Right atrium auricular region (tissue), 2 donors: ENCODE results near the gene CLIC5. TPM values are rescaled to one million over a fixed set of nuclear protein-coding genes. Genes with fewer than 3 reads are reported as not detected.

Experiments used
- DNase-seq: peaks from one replicate; pipeline ENCODE4 v3.0.0-alpha.2; 2019; ENCODE audit warnings: low spot score
- H3K27ac ChIP-seq, 2 donors: fragments of 200-600 bp; sonication (generic); 1 replicate in 1 of 2; 2 replicates in 1 of 2; pipeline ENCODE4 v1.5.1; 2016 to 2019
- H3K27me3 ChIP-seq, 2 donors: fragments of 200-600 bp; sonication (generic); one replicate each; pipeline versions ENCODE4 v1.5.1 to v1.6.0; 2017 to 2019
- H3K36me3 ChIP-seq: fragments of 200-600 bp; sonication (generic); one replicate; pipeline ENCODE4 v1.5.1; 2016
- H3K4me1 ChIP-seq, 2 donors: fragments of 200-600 bp; sonication (generic); one replicate each; pipeline versions ENCODE4 v1.5.1 to v1.6.0; 2017 to 2019
- H3K4me3 ChIP-seq, 2 donors: fragments of 200-600 bp; sonication (generic); 1 replicate in 1 of 2; 2 replicates in 1 of 2; pipeline ENCODE4 v1.5.1; 2017 to 2019; ENCODE audit warnings: mild to moderate bottlenecking in 1 of 2, moderate library complexity in 1 of 2
- H3K9me3 ChIP-seq, 2 donors: fragments of 200-600 bp; sonication (generic); one replicate each; pipeline ENCODE4 v1.5.1; 2019
- CTCF ChIP-seq, 2 donors: fragments of 200-600 bp; sonication (generic); IDR thresholded peaks; one replicate each; pipeline ENCODE4 v1.5.1; 2019; ENCODE audit warnings: antibody characterized with exemption in 2 of 2
- total RNA-seq, 2 donors: library from RNA; depleted of rRNA; stranded (reverse); fragments of >200 nt; gene quantifications; one replicate each; pipeline ENCODE4 v1.1.0, GENCODE V29; 2016

Gene CLIC5
- total RNA-seq, 2 donors from 2014 or later = 99.8 to 114 TPM

- no peaks in the 10 kb centered on the region for H3K9me3 ChIP-seq
- DNase-seq = no peak
- H3K4me1 ChIP-seq = no peaks in the 10 kb centered on the region
- H3K36me3 ChIP-seq = no peaks in the 10 kb centered on the region
- H3K27me3 ChIP-seq = no peaks in the 10 kb centered on the region
- no peak for TF ChIP-seq CTCF (IDR thresholded peaks at IDR 0.05)
- no peak overlapping the region for H3K27ac ChIP-seq
- H3K4me3 ChIP-seq = no peak overlapping the region
Observed at GRCh38 chr6:45886776-45887175, 128.9 kb downstream of the CLIC5 start.

- Histone ChIP-seq H3K4me1 (peaks cover 0 to 20% of the 10 kb centered on the region in 2 donors), H3K36me3 (no peaks in the 10 kb centered on the region), H3K4me3 (no peak overlapping the region), H3K9me3 (no peaks in the 10 kb centered on the region), H3K27ac (no peak overlapping the region), H3K27me3 (no peaks in the 10 kb centered on the region)
- no peak for TF ChIP-seq CTCF (IDR thresholded peaks at IDR 0.05)
- no peak for DNase-seq
Observed at GRCh38 chr6:45884336-45884735, 131.3 kb downstream of the CLIC5 start.

GRCh38 chr6:45882671-45883070, 133.0 kb downstream of the CLIC5 start:
- TF ChIP-seq CTCF (IDR thresholded peaks at IDR 0.05) = no peak
- DNase-seq = no peak
- Histone ChIP-seq H3K36me3 (no peaks in the 10 kb centered on the region), H3K4me1 (peaks cover 0 to 23% of the 10 kb centered on the region in 2 donors), H3K9me3 (no peaks in the 10 kb centered on the region), H3K4me3 (no peak overlapping the region), H3K27me3 (no peaks in the 10 kb centered on the region), H3K27ac (no peak overlapping the region)

GRCh38 chr6:45881705-45882467, 133.8 kb downstream of the CLIC5 start:
- no peaks in the 10 kb centered on the region for H3K9me3 ChIP-seq
- H3K4me3 ChIP-seq = no peak overlapping the region
- no peaks in the 10 kb centered on the region for H3K27me3 ChIP-seq
- no peak for DNase-seq
- TF ChIP-seq CTCF (IDR thresholded peaks at IDR 0.05) = no peak
- H3K36me3 ChIP-seq = no peaks in the 10 kb centered on the region
- peaks cover 0 to 23% of the 10 kb centered on the region in 2 donors for H3K4me1 ChIP-seq
- no peak overlapping the region for H3K27ac ChIP-seq

GRCh38 chr6:45880676-45881075, 135.0 kb downstream of the CLIC5 start:
- DNase-seq = no peak

More at GRCh38 chr6:45880676-45881075, 135.0 kb downstream of the CLIC5 start:
- Histone ChIP-seq H3K27ac (peak overlapping the region in 1 of 2 donors; percentile 33), H3K4me3 (no peak overlapping the region), H3K36me3 (no peaks in the 10 kb centered on the region), H3K27me3 (no peaks in the 10 kb centered on the region), H3K9me3 (no peaks in the 10 kb centered on the region), H3K4me1 (peaks cover 0 to 23% of the 10 kb centered on the region in 2 donors)
- TF ChIP-seq CTCF (IDR thresholded peaks at IDR 0.05) = no peak
